Activated gamma-delta T cell (primary cell): Measurements from ENCODE around the gene ZNF576.
"Not testable (repeated sequence)": the region's sequence is repeated elsewhere in the genome, so short reads cannot be mapped to it uniquely, and the experiment has no call there.

ENCODE experiments used
- DNase-seq: peaks from one replicate; lab custom pipeline; 2025; lab: John Stamatoyannopoulos, UW

The ZNF576 gene

GRCh38 chr19:43575156-43575950 lies 21.0 kb upstream of the ZNF576 start, which contains the start of the genes PINLYP and XRCC1:
TSS of gene PINLYP (plus strand) at chr19:43575801. CDS start at chr19:43577192, 1,391 bp downstream.
TSS of gene XRCC1 (minus strand) at chr19:43575527. CDS start at chr19:43575458, 69 bp downstream.
- DNase-seq: peak; percentile 89

- DNase-seq: no peak
Observed at GRCh38 chr19:43575955-43576878, 20.2 kb upstream of the ZNF576 start.

- no peak for DNase-seq
Observed at GRCh38 chr19:43578787-43579186, 17.6 kb upstream of the ZNF576 start.

GRCh38 chr19:43581467-43581866 lies 14.9 kb upstream of the ZNF576 start:
- DNase-seq: no peak

GRCh38 chr19:43582495-43582894 lies 13.9 kb upstream of the ZNF576 start:
- DNase-seq: no peak

- DNase-seq: no peak
Observed at GRCh38 chr19:43584484-43584883, 11.9 kb upstream of the ZNF576 start.

GRCh38 chr19:43586346-43586745 lies 10.0 kb upstream of the ZNF576 start:
- no peak for DNase-seq

- DNase-seq: not testable (repeated sequence)
Observed at GRCh38 chr19:43587029-43587428, 9.4 kb upstream of the ZNF576 start.

GRCh38 chr19:43589277-43589676 lies 7.1 kb upstream of the ZNF576 start:
- no peak for DNase-seq

GRCh38 chr19:43589678-43590077 lies 6.7 kb upstream of the ZNF576 start:
- DNase-seq: no peak

- DNase-seq: no peak
Observed at GRCh38 chr19:43591904-43592772, 4.3 kb upstream of the ZNF576 start.

GRCh38 chr19:43592800-43593350 lies 3.5 kb upstream of the ZNF576 start:
- no peak for DNase-seq

- no peak for DNase-seq
Observed at GRCh38 chr19:43594081-43594697, 2.2 kb upstream of the ZNF576 start.

- peak; percentile 57 for DNase-seq
Observed at GRCh38 chr19:43594710-43595604, 1.4 kb upstream of the ZNF576 start.

GRCh38 chr19:43595605-43595998 lies 793 bp upstream of the ZNF576 start:
- DNase-seq: no peak

GRCh38 chr19:43596842-43597461 lies 557 bp downstream of the ZNF576 start:
- no peak for DNase-seq

- no peak for DNase-seq
Observed at GRCh38 chr19:43597876-43598275, 1.5 kb downstream of the ZNF576 start.

GRCh38 chr19:43598445-43599240 lies 2.2 kb downstream of the ZNF576 start:
- no peak for DNase-seq
